Upper lobe of right lung (tissue), 1 donor: Measurements from ENCODE around the gene HCFC1R1. TPM values are rescaled to one million over a fixed set of nuclear protein-coding genes. Genes with fewer than 3 reads are reported as not detected.
A peak's percentile ranks its signal among the peaks of the same experiment; 100 is the strongest.

Experiments used
- ATAC-seq: fragments of 200-7000 bp; cut with Tn5 transposase; one replicate; pipeline ENCODE4 v1.9.1; 2020; ENCODE audit warnings: mild to moderate bottlenecking, moderate library complexity
- DNase-seq: peaks from one replicate; pipeline ENCODE4 v3.0.0-alpha.2; 2020
- H3K27ac ChIP-seq: fragments of 200-600 bp; one replicate; pipeline ENCODE4 v1.8.0; 2022
- H3K27me3 ChIP-seq: fragments of 200-600 bp; one replicate; pipeline ENCODE4 v1.8.0; 2022; ENCODE audit warnings: mild to moderate bottlenecking
- H3K36me3 ChIP-seq: fragments of 200-600 bp; one replicate; pipeline ENCODE4 v1.8.0; 2022
- H3K4me1 ChIP-seq: fragments of 200-600 bp; one replicate; pipeline ENCODE4 v1.8.0; 2022
- H3K4me3 ChIP-seq: fragments of 200-600 bp; one replicate; pipeline ENCODE4 v1.8.0; 2022; ENCODE audit warnings: mild to moderate bottlenecking
- H3K9me3 ChIP-seq: fragments of 200-600 bp; one replicate; pipeline ENCODE4 v1.8.0; 2022
- CTCF ChIP-seq: fragments of 200-600 bp; IDR thresholded peaks from one replicate; pipeline ENCODE4 v1.8.0; 2022; ENCODE audit warnings: antibody characterized with exemption
- intact Hi-C: fragments of 100-400 bp; cut with DNase I; formaldehyde crosslinking; loops from one replicate; pipeline ENCODE4 v1.11.0; 2022
- total RNA-seq: library from RNA; stranded (reverse); fragmentation: NEBNext Ultra II Directional; extraction: Animal tissue kit (Norgen Biotek cat#: 25700); gene quantifications from one replicate; pipeline ENCODE4 v1.2.1, GENCODE V29; 2021
- donor health status: DM: no; HTN: yes; CAD: no; lungs with severe emphysema.

Gene HCFC1R1
- total RNA-seq, 1 donor from 2014 or later, result 55.7 TPM

DNA sequence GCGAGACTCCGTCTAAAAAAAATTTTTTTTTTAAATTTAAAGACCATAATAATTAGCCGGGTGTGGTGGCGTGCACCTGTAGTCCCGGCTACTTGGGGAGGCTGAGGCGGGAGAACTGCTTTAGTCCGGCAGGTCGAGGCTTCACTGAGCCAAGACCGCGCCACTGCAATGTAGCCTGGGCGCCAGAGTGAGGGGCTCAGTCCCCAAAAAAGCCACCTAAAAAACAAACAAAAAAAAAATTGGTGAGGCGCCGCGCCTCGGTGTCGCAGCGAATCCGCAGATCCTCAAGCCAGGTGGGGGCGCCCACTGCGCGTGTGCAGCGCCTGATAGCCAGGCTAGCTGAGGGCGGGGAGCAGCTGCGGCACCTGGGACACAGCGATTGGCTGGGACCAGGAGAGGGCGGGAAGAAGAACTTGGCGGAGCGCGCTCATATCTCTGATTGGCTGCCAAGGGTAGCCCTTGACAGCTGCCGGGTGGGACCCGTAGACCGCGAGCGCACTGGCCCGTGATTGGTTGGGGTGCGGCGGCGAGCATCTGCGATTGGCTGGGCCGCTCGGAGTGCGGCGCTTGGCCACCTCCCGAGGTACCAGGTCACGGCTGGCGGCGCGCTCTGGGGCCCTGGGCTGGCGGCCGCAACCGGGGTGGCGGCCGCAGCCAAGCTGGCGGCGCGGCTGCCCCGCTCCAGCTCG lies 20.0 kb downstream of the HCFC1R1 start:
- Histone ChIP-seq H3K36me3 (no peaks in the 10 kb centered on the region), H3K4me1 (peaks cover 18% of the 10 kb centered on the region), H3K9me3 (no peaks in the 10 kb centered on the region), H3K4me3 (no peak overlapping the region), H3K27ac (no peak overlapping the region), H3K27me3 (peaks cover 13% of the 10 kb centered on the region)
- peak; percentile 56 for TF ChIP-seq CTCF
- peak; percentile 98 for DNase-seq
- intact Hi-C loops, result no loop called here
- peak; percentile 97 for ATAC-seq

DNA sequence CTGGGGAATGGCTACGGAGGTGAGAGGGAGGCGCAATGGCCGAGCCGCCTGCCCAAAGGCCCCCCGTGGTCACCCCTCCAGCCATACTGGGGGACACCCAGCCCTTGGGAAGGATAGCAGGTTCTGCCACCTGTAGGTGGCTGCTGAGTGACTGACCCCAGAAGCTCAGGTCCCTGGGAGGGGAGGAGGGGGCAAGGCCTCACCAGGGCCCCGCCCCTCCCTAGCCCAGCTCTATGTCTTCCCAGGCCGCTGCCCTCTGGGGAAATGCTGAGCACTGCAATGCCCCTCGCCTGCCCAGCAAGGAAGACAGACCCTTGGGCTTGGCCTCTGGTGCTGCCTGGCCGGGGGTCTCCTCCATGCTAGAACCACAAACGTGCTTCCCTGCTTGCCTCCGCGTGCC lies 22.4 kb downstream of the HCFC1R1 start:
- Histone ChIP-seq H3K27me3 (peaks cover 13% of the 10 kb centered on the region), H3K4me1 (no peaks in the 10 kb centered on the region), H3K36me3 (no peaks in the 10 kb centered on the region), H3K27ac (no peak overlapping the region), H3K4me3 (no peak overlapping the region), H3K9me3 (no peaks in the 10 kb centered on the region)
- intact Hi-C loops, result no loop called here
- no peak for TF ChIP-seq CTCF
- ATAC-seq (no peak), DNase-seq (no peak)

GRCh38 chr16:3000540-3000939 lies 23.2 kb downstream of the HCFC1R1 start:
- ATAC-seq, result no peak
- no peak overlapping the region for H3K27ac ChIP-seq
- H3K36me3 ChIP-seq, result no peaks in the 10 kb centered on the region
- H3K27me3 ChIP-seq, result peaks cover 6% of the 10 kb centered on the region
- intact Hi-C loops, result no loop called here
- no peaks in the 10 kb centered on the region for H3K9me3 ChIP-seq
- no peak for DNase-seq
- TF ChIP-seq CTCF, result no peak
- H3K4me1 ChIP-seq, result no peaks in the 10 kb centered on the region
- H3K4me3 ChIP-seq, result no peak overlapping the region

GRCh38 chr16:2999929-3000328 lies 23.8 kb downstream of the HCFC1R1 start:
- H3K4me3 ChIP-seq, result no peak overlapping the region
- no peak for ATAC-seq
- no peaks in the 10 kb centered on the region for H3K36me3 ChIP-seq
- H3K27me3 ChIP-seq, result peaks cover 2% of the 10 kb centered on the region
- no peak for TF ChIP-seq CTCF
- no peaks in the 10 kb centered on the region for H3K9me3 ChIP-seq
- H3K27ac ChIP-seq, result no peak overlapping the region
- no peak for DNase-seq
- intact Hi-C loops, result no loop called here
- H3K4me1 ChIP-seq, result no peaks in the 10 kb centered on the region

DNA sequence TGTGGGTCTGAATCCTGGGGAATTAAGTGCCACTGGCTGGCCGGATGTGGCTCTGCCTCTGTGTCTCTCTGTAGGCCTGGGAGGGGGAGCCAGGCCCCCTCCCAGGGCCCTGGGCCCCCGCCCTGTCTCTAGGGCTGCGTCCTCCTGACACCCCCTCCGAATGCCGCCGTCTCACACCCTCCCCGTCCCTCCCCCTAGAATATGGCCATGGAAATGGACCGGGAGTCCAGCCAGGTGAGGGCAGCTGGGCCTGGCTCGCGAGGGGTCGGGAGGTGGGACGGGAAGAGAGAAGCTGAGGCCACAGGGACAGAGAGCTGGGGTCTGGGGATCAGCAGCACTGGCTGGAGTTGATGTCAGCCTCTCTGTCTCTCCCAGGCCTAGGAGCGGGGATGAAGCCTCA lies 27.4 kb downstream of the HCFC1R1 start:
- no peak for TF ChIP-seq CTCF
- H3K4me1 ChIP-seq, result no peaks in the 10 kb centered on the region
- DNase-seq, result no peak
- H3K9me3 ChIP-seq, result no peaks in the 10 kb centered on the region
- no peak overlapping the region for H3K27ac ChIP-seq
- H3K4me3 ChIP-seq, result no peak overlapping the region
- intact Hi-C loops, result no loop called here
- no peaks in the 10 kb centered on the region for H3K36me3 ChIP-seq
- no peak for ATAC-seq
- H3K27me3 ChIP-seq, result no peaks in the 10 kb centered on the region
